Fibroblast of lung (primary cell): ENCODE data around the gene SLC9A8. TPM values are rescaled to one million over a fixed set of nuclear protein-coding genes. Genes with fewer than 3 reads are reported as not detected.
A peak's percentile ranks its signal among the peaks of the same experiment; 100 is the strongest.

ENCODE experiments used
- DNase-seq, 2 donors: peaks; one replicate each; pipeline versions ENCODE4 v3.0.0 to v3.0.0-alpha.2; 2010; ENCODE audit warnings: low read depth in 2 of 2
- H2AFZ ChIP-seq: 2 replicates; pipeline ENCODE4 v1.5.1; 2012; ENCODE audit warnings: low read length, control low read depth, inconsistent platforms
- H3K27ac ChIP-seq: 2 replicates; pipeline ENCODE4 v1.5.1; 2011; ENCODE audit warnings: low read length, control low read depth; ENCODE audit not compliant: insufficient read depth
- H3K27me3 ChIP-seq: 2 replicates; pipeline ENCODE4 v1.5.1; 2011; ENCODE audit warnings: mild to moderate bottlenecking, low read length; ENCODE audit not compliant: control insufficient read depth, insufficient read depth
- H3K36me3 ChIP-seq: 2 replicates; pipeline ENCODE4 v1.5.1; 2011; ENCODE audit warnings: low read length; ENCODE audit not compliant: control insufficient read depth, insufficient read depth
- H3K4me1 ChIP-seq: 2 replicates; pipeline ENCODE4 v1.5.1; 2011; ENCODE audit warnings: low read length; ENCODE audit not compliant: control insufficient read depth, insufficient read depth; ENCODE audit errors: extremely low read depth
- H3K4me2 ChIP-seq: 2 replicates; pipeline ENCODE4 v1.5.1; 2011; ENCODE audit warnings: low read length, control low read depth; ENCODE audit not compliant: insufficient read depth; ENCODE audit errors: extremely low read depth
- H3K4me3 ChIP-seq, 4 experiments: fragments of 200-600 bp in 1 of 4; sonication (generic) in 1 of 4; replicated peaks in 1 of 4; 2 replicates each; pipeline ENCODE4 v1.5.1; 2011 to 2016; ENCODE audit warnings: low read length in 4 of 4, low read depth in 3 of 4, mild to moderate bottlenecking in 3 of 4, control low read depth in 2 of 4, inconsistent platforms in 1 of 4, mixed read lengths in 1 of 4; ENCODE audit not compliant: insufficient read depth in 1 of 4; ENCODE audit errors: control extremely low read depth in 1 of 4
- H3K79me2 ChIP-seq: 2 replicates; pipeline ENCODE4 v1.5.1; 2012; ENCODE audit warnings: mild to moderate bottlenecking, low read length, inconsistent platforms; ENCODE audit not compliant: control insufficient read depth, insufficient read depth
- H3K9ac ChIP-seq: 2 replicates; pipeline ENCODE4 v1.5.1; 2011; ENCODE audit warnings: mild to moderate bottlenecking, low read length, control low read depth; ENCODE audit not compliant: insufficient read depth
- H3K9me3 ChIP-seq: 2 replicates; pipeline ENCODE4 v1.5.1; 2012; ENCODE audit warnings: low read depth, low read length; ENCODE audit not compliant: control insufficient read depth, insufficient read depth
- H4K20me1 ChIP-seq: 2 replicates; pipeline ENCODE4 v1.5.1; 2011; ENCODE audit warnings: low read length; ENCODE audit not compliant: control insufficient read depth, insufficient read depth; ENCODE audit errors: extremely low read depth
- CTCF ChIP-seq, 2 donors: IDR thresholded peaks in 1 of 2; conservative IDR thresholded peaks in 1 of 2; 1 replicate in 1 of 2; 2 replicates in 1 of 2; pipeline ENCODE4 v1.5.1; 2011 to 2012; ENCODE audit warnings: low read length in 2 of 2, control low read depth in 1 of 2, inconsistent platforms in 1 of 2, low read depth in 1 of 2, mild to moderate bottlenecking in 1 of 2
- EZH2 ChIP-seq: IDR thresholded peaks from 2 replicates; pipeline ENCODE4 v1.5.1; 2012; ENCODE audit warnings: low read length, control low read depth, mild to moderate bottlenecking; ENCODE audit errors: missing control alignments
- polyA plus RNA-seq, 2 donors: library from polyadenylated mRNA; depleted of rRNA in 1 of 2; stranded (reverse) in 1 of 2; unstranded in 1 of 2; fragments of >200 nt; gene quantifications; 2 replicates each; pipeline ENCODE4 v1.2.1, GENCODE V29; 2011 to 2012; ENCODE audit warnings: missing spikeins in 1 of 2
- total RNA-seq: library from RNA; depleted of rRNA; stranded (reverse); fragments of >200 nt; gene quantifications from 2 replicates; pipeline ENCODE4 v1.2.1, GENCODE V29; 2014

SLC9A8 gene
- total and polyA plus RNA-seq, 2 donors (not counting 1 experiment from before 2014, with no cell fraction given) = 2.4 to 15.5 TPM

DNA sequence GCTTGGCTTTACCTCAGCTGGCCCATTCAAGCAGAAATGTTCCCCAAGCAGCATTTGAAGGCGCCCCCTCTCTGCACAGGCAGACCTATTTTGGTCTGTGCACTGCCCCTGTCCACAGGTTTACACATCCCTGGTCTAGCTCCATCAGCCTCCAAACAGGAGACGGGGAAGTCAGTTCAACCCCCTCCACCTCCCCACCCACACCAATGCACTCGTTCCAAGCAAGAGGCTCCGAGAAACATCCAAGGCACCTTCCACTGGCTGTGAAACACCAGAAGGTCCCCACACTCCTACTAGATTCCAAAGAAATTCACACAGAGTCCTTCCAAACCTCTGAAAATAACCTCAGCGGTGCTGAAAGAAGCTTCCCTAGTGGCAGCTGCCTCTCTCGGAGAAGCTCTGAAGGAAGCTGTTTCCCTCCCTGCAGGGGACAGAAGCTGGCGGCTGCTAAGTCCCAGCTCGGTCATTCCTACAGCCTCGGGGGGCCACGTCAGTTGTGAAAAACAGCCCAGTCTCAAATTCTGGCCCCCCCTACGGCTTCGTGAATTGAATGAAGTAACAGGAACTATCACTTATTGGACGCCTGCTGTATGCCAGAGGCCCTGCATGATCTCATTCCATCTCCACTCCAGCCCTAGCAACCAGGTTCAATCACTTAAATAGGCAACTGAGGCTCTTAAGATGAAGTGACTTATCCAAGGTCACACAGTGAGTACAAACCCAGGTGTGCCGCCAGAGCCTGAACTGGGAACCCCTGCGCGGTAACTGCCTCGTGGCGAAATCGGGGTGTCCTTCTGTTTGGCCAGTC is 101.9 kb downstream of the SLC9A8 start:
- Histone ChIP-seq H3K36me3 (no peaks in the 10 kb centered on the region), H3K4me2 (peak overlapping the region; percentile 61), H3K4me3 (peak overlapping the region; percentile 48 to 96 (median 82)), H3K9me3 (no peaks in the 10 kb centered on the region), H3K4me1 (peaks cover 4% of the 10 kb centered on the region), H2AFZ (no peak overlapping the region), H3K27ac (peak overlapping the region; percentile 100), H4K20me1 (no peaks in the 10 kb centered on the region), H3K9ac (peak overlapping the region; percentile 100), H3K27me3 (no peaks in the 10 kb centered on the region), H3K79me2 (peaks cover 47% of the 10 kb centered on the region)
- TF ChIP-seq CTCF (conservative IDR thresholded peaks at IDR 0.05 in 1 of 2, IDR thresholded peaks at IDR 0.05 in 1 of 2; ENCODE audit: low read depth in 1 of 2, low read length in 2 of 2) (no peak), EZH2 (no peak)
- DNase-seq = peak in 1 of 2 donors; percentile 14

DNA sequence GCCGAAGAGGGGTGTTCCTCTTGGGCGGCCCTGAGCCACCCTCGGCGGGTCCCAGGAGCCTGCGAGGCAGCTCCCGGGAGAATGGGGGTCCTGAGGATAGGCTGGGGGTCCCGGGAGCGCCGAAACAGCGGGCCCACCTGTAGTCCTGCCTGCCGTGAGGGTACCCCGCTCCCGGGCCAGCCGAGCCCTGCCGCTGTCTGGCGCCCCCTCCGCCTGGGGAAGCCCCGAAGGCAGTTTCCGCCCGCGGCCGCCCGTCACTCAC is 102.4 kb downstream of the SLC9A8 start:
- Histone ChIP-seq H3K9ac (peak overlapping the region; percentile 100), H3K36me3 (no peaks in the 10 kb centered on the region), H3K4me2 (peak overlapping the region; percentile 61), H3K9me3 (no peaks in the 10 kb centered on the region), H3K4me3 (peak overlapping the region; percentile 48 to 96 (median 82)), H3K4me1 (peaks cover 4% of the 10 kb centered on the region), H3K27me3 (no peaks in the 10 kb centered on the region), H3K27ac (peak overlapping the region; percentile 100), H4K20me1 (no peaks in the 10 kb centered on the region), H3K79me2 (peaks cover 43% of the 10 kb centered on the region), H2AFZ (no peak overlapping the region)
- DNase-seq = no peak
- TF ChIP-seq EZH2 (no peak), CTCF (conservative IDR thresholded peaks at IDR 0.05 in 1 of 2, IDR thresholded peaks at IDR 0.05 in 1 of 2; ENCODE audit: low read depth in 1 of 2, low read length in 2 of 2) (peak in 1 of 2 donors; percentile 2)

DNA sequence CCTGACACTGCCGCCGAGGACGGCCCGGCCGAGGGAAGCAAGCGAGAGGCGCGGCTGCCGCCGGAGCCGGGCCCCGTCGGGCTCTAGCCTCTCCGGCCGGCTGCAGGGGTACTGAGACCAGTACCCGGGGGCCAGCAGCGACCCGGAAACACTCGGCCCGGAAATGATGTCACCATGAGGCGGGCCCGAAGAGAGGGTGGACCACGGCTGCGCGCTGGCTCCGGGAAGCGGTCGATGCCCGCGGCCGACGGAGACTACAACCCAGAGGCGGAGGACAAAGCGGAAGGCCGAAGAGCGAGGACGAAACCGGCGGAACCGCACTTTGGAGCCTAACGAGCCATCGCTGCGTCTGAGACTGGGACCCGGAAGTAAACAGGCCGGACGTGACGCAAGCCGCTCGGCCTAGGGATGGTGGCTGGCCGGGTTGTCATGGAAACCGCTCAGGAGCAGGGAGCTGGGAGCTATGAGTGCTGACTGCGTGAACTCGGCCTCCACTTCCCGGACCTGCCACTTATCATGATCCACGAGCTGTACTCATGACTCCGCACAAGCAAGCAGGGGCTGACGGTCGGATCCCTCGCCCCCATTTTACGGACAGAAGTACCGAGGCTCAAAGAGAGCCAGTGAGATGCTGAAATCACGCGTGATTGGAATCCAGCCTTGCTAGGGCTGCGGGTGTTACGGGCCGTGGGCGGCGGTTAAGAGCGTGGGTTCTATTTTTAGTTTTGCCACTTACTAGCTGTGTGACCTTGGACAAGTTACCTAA is 102.9 kb downstream of the SLC9A8 start, which contains the start of gene SPATA2:
TSS of gene SPATA2 (minus strand) at position 150 of the 766 bp plus-strand sequence. CDS start 7,039 bp downstream, outside the sequence.
- peak; percentile 93 to 96 for DNase-seq
- Histone ChIP-seq H3K9ac (peak within 1 kb of the TSS; percentile 100), H3K79me2 (peaks cover 40% of the 10 kb centered on the region), H3K4me3 (peak within 1 kb of the TSS; percentile 48 to 96 (median 82)), H3K4me1 (peaks cover 4% of the 10 kb centered on the region), H4K20me1 (no peaks in the 10 kb centered on the region), H3K36me3 (no peaks in the 10 kb centered on the region), H3K27ac (peak within 1 kb of the TSS; percentile 100), H2AFZ (peak within 1 kb of the TSS; percentile 100), H3K27me3 (no peaks in the 10 kb centered on the region), H3K4me2 (peak within 1 kb of the TSS; percentile 80), H3K9me3 (no peaks in the 10 kb centered on the region)
- TF ChIP-seq EZH2 = no peak
- no peak for TF ChIP-seq CTCF (conservative IDR thresholded peaks at IDR 0.05 in 1 of 2, IDR thresholded peaks at IDR 0.05 in 1 of 2; ENCODE audit: low read depth in 1 of 2, low read length in 2 of 2)
